Measurements from ENCODE around the gene CASQ2.

DNA sequence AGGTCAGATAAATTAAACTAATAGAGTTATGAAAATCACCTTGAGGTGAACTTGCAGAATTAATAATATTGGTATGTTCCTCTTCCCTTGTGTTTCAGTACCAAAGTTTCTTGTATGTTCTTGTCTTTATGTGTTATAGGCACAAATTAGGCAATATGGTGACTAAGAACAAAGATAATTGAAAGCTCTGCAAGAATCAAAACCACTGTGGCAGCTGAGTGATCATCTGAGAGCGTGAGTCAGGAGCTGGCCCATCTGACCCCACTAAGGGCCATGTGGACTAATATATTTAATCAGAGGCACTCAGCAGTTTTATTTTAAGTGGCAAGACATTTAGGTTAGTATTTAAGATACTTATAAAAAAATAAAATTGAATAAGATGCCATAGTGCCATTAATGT is 12.8 kb upstream of the CASQ2 start:
- TF ChIP-seq, protein P1, sequence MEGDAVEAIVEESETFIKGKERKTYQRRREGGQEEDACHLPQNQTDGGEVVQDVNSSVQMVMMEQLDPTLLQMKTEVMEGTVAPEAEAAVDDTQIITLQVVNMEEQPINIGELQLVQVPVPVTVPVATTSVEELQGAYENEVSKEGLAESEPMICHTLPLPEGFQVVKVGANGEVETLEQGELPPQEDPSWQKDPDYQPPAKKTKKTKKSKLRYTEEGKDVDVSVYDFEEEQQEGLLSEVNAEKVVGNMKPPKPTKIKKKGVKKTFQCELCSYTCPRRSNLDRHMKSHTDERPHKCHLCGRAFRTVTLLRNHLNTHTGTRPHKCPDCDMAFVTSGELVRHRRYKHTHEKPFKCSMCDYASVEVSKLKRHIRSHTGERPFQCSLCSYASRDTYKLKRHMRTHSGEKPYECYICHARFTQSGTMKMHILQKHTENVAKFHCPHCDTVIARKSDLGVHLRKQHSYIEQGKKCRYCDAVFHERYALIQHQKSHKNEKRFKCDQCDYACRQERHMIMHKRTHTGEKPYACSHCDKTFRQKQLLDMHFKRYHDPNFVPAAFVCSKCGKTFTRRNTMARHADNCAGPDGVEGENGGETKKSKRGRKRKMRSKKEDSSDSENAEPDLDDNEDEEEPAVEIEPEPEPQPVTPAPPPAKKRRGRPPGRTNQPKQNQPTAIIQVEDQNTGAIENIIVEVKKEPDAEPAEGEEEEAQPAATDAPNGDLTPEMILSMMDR (conservative IDR thresholded peaks at IDR 0.05; ENCODE audit: low read depth, low read length), result no peak
- no peak for TF ChIP-seq RFX5 (IDR thresholded peaks at IDR 0.05; ENCODE audit: low read depth, low read length)
- no peak for TF ChIP-seq SMC3 (IDR thresholded peaks at IDR 0.05; ENCODE audit: low read depth, low read length)

Measured in IMR-90 (cell line).